ENCODE measurements around the gene KCNH8. TPM values are rescaled to one million over a fixed set of nuclear protein-coding genes. Genes with fewer than 3 reads are reported as not detected.

Gene KCNH8
- total RNA-seq, 2 experiments from 2014 or later = 0.44 to 0.59 TPM

- ChIA-PET CTCF (ENCODE audit: unreplicated experiment) (no interaction called here), POLR2A (interaction anchor here (0.7 to 8.2 kb wide), 5 partner anchors 11 to 775 kb away, joined by 3 to 82 read pairs (median 6); no protein-coding TSS in a partner anchor)
- Histone ChIP-seq H3K79me2 (ENCODE audit: insufficient read depth, low read depth, low read length) (no peaks in the 10 kb centered on the region), H3K4me2 (ENCODE audit: low read length) (no peak overlapping the region), H3K36me3 (ENCODE audit: insufficient read depth, low read length) (no peaks in the 10 kb centered on the region), H3K27ac (ENCODE audit: low read depth, low read length, poor library complexity, severe bottlenecking) (no peak overlapping the region), H3K4me1 (ENCODE audit: insufficient read depth, low read length, poor library complexity, severe bottlenecking) (peaks cover 17% of the 10 kb centered on the region), H3K9me2 (ENCODE audit: insufficient read depth, low read length) (no peaks in the 10 kb centered on the region), H2AFZ (ENCODE audit: low read length) (no peak overlapping the region), H4K20me1 (ENCODE audit: insufficient read depth, low read length) (no peaks in the 10 kb centered on the region), H3K9me3 (ENCODE audit: low read length) (no peaks in the 10 kb centered on the region), H3K4me3 (ENCODE audit: low read depth, low read length, poor library complexity, severe bottlenecking) (no peak overlapping the region)
- intact Hi-C loops (cut with micrococcal nuclease; ENCODE audit: unreplicated experiment) = loop anchor here (10.0 kb wide), 1 partner anchor 1028 kb away; no protein-coding TSS in a partner anchor
- no peak for DNase-seq (ENCODE audit: low spot score)
- TF ChIP-seq EZH2phosphoT487 (IDR thresholded peaks at IDR 0.05; ENCODE audit: borderline replicate concordance, low read depth, low read length) (no peak), CTCF (conservative IDR thresholded peaks at IDR 0.05; ENCODE audit: low read length) (no peak)
- BruUV-seq (replicated peaks) = no TSS peak
These were observed 374.0 kb downstream of the KCNH8 start for GRCh38 chr3:19522305-19522704.

GRCh38 chr3:19526071-19526470, 377.8 kb downstream of the KCNH8 start:
- intact Hi-C loops (cut with micrococcal nuclease; ENCODE audit: unreplicated experiment) = loop anchor here (10.0 kb wide), 1 partner anchor 1031 kb away; no protein-coding TSS in a partner anchor
- no peak overlapping the region for H2AFZ ChIP-seq (ENCODE audit: low read length)
- no peaks in the 10 kb centered on the region for H4K20me1 ChIP-seq (ENCODE audit: insufficient read depth, low read length)
- peaks cover 1% of the 10 kb centered on the region for H3K4me1 ChIP-seq (ENCODE audit: insufficient read depth, low read length, poor library complexity, severe bottlenecking)
- no peak overlapping the region for H3K27ac ChIP-seq (ENCODE audit: low read depth, low read length, poor library complexity, severe bottlenecking)
- no peaks in the 10 kb centered on the region for H3K36me3 ChIP-seq (ENCODE audit: insufficient read depth, low read length)
- DNase-seq (ENCODE audit: low spot score) = no peak
- H3K4me3 ChIP-seq (ENCODE audit: low read depth, low read length, poor library complexity, severe bottlenecking) = no peak overlapping the region
- CTCF ChIA-PET (ENCODE audit: unreplicated experiment) = no interaction called here
- POLR2A ChIA-PET = interaction anchor here (0.6 to 8.2 kb wide), 4 partner anchors 8 to 179 kb away, joined by 3 to 82 read pairs (median 4); no protein-coding TSS in a partner anchor
- H3K79me2 ChIP-seq (ENCODE audit: insufficient read depth, low read depth, low read length) = no peaks in the 10 kb centered on the region
- H3K4me2 ChIP-seq (ENCODE audit: low read length) = no peak overlapping the region
- H3K9me2 ChIP-seq (ENCODE audit: insufficient read depth, low read length) = no peaks in the 10 kb centered on the region
- no peaks in the 10 kb centered on the region for H3K9me3 ChIP-seq (ENCODE audit: low read length)
- TF ChIP-seq CTCF (conservative IDR thresholded peaks at IDR 0.05; ENCODE audit: low read length) = no peak
- no peak for TF ChIP-seq EZH2phosphoT487 (IDR thresholded peaks at IDR 0.05; ENCODE audit: borderline replicate concordance, low read depth, low read length)
- no TSS peak for BruUV-seq (replicated peaks)

GRCh38 chr3:19527746-19528145, 379.4 kb downstream of the KCNH8 start:
- Histone ChIP-seq H3K36me3 (ENCODE audit: insufficient read depth, low read length) (no peaks in the 10 kb centered on the region), H3K9me3 (ENCODE audit: low read length) (no peaks in the 10 kb centered on the region), H3K4me2 (ENCODE audit: low read length) (no peak overlapping the region), H3K4me1 (ENCODE audit: insufficient read depth, low read length, poor library complexity, severe bottlenecking) (peaks cover 16% of the 10 kb centered on the region), H2AFZ (ENCODE audit: low read length) (no peak overlapping the region), H3K4me3 (ENCODE audit: low read depth, low read length, poor library complexity, severe bottlenecking) (no peak overlapping the region), H4K20me1 (ENCODE audit: insufficient read depth, low read length) (no peaks in the 10 kb centered on the region), H3K27ac (ENCODE audit: low read depth, low read length, poor library complexity, severe bottlenecking) (no peak overlapping the region), H3K79me2 (ENCODE audit: insufficient read depth, low read depth, low read length) (no peaks in the 10 kb centered on the region), H3K9me2 (ENCODE audit: insufficient read depth, low read length) (no peaks in the 10 kb centered on the region)
- BruUV-seq (replicated peaks) = no TSS peak
- no peak for DNase-seq (ENCODE audit: low spot score)
- no peak for TF ChIP-seq EZH2phosphoT487 (IDR thresholded peaks at IDR 0.05; ENCODE audit: borderline replicate concordance, low read depth, low read length)
- no peak for TF ChIP-seq CTCF (conservative IDR thresholded peaks at IDR 0.05; ENCODE audit: low read length)
- POLR2A ChIA-PET = interaction anchor here (0.6 to 8.2 kb wide), 4 partner anchors 10 to 166 kb away, joined by 5 to 82 read pairs (median 5); no protein-coding TSS in a partner anchor
- intact Hi-C loops (cut with micrococcal nuclease; ENCODE audit: unreplicated experiment) = loop anchor here (10.0 kb wide), 1 partner anchor 1033 kb away; no protein-coding TSS in a partner anchor
- CTCF ChIA-PET (ENCODE audit: unreplicated experiment) = no interaction called here

Data from OCI-LY7 (cell line).